GM06990 (cell line): ENCODE data around the gene TBC1D2.
"Not testable (repeated sequence)": the region's sequence is repeated elsewhere in the genome, so short reads cannot be mapped to it uniquely, and the experiment has no call there.

Experiments used
- DNase-seq: peaks from one replicate; pipeline ENCODE4 v3.0.0-alpha.2; 2011; ENCODE audit not compliant: insufficient read length; ENCODE audit errors: extremely low read depth
- H3K27me3 ChIP-seq: replicated peaks from 2 replicates; pipeline ENCODE4 v1.6.0; 2011; ENCODE audit warnings: low read length; ENCODE audit not compliant: control insufficient read depth, insufficient read depth
- H3K36me3 ChIP-seq: 2 replicates; pipeline ENCODE4 v1.5.1; 2011; ENCODE audit warnings: low read length; ENCODE audit not compliant: control insufficient read depth, insufficient read depth
- H3K4me3 ChIP-seq: replicated peaks from 2 replicates; pipeline ENCODE4 v1.5.1; 2011; ENCODE audit warnings: low read depth, mild to moderate bottlenecking, control low read depth, low read length
- TF ChIP-seq, protein P1 (sequence below): IDR thresholded peaks from 2 replicates; pipeline ENCODE4 v1.5.1; 2011; ENCODE audit warnings: low read length, control low read depth, mild to moderate bottlenecking, inconsistent platforms; ENCODE audit not compliant: insufficient read depth, poor library complexity, severe bottlenecking

TBC1D2 gene

DNA sequence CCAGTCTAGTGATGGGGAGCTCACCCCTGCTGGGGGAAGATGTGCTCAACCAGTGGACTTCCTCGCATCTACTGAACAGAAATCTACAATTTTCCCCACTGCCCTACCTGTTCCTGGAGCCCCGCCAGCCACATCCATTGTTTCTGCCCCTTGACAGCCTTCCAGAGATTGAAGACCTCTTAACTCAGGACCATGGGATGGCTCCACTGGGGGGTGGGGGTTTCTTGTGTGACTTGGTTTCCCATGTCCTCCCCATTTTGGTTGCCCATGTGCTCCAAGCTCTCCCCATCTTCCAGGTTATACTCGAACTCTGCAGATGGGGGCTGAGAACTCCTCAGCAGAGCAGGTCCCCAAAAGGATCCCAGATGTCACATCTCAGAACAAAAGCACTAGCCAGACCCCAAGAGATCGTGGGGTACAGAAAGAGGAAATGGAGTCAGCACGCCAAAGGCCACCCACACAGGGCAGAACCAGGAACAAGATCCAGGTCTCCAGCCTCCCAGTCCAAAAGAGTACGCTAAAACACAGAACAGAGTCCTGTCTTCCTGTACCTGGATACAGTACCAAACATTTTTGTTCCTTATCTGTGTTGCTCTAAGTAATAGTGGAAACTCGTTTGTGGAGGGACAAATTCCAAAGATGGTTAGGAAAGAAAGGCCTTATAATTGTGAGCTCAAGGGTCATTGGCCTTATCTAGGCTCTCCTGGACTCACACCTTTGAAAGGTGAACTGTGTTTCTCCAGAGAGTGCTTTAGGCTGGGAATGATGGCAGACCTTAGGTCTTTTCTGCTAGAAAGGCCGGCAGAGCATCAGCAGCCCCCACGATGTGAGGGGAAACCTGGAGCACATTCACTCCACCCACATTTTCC, 78.8 kb downstream of the TBC1D2 start:
- H3K4me3 ChIP-seq: no peak overlapping the region
- TF ChIP-seq, protein P1, sequence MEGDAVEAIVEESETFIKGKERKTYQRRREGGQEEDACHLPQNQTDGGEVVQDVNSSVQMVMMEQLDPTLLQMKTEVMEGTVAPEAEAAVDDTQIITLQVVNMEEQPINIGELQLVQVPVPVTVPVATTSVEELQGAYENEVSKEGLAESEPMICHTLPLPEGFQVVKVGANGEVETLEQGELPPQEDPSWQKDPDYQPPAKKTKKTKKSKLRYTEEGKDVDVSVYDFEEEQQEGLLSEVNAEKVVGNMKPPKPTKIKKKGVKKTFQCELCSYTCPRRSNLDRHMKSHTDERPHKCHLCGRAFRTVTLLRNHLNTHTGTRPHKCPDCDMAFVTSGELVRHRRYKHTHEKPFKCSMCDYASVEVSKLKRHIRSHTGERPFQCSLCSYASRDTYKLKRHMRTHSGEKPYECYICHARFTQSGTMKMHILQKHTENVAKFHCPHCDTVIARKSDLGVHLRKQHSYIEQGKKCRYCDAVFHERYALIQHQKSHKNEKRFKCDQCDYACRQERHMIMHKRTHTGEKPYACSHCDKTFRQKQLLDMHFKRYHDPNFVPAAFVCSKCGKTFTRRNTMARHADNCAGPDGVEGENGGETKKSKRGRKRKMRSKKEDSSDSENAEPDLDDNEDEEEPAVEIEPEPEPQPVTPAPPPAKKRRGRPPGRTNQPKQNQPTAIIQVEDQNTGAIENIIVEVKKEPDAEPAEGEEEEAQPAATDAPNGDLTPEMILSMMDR: no peak

DNA sequence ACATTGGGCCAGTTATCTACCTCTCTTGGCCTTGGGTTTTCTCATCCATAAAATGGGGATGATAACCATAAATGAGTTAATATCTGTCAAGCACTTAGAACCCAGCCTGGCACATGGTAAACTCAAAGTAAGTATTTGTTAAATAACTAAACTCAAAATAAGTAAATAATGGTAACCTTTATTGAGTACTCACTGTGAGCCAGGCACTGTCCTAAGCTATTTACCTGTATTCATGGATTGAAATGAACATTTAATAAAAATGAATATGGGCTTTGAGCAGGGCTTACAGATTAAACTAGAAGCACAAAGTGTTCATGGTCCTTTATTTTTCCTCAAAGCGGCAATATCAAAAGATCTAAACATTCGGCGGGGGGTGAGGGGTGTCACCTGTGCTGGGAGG, 79.7 kb downstream of the TBC1D2 start:
- DNase-seq: no peak
- TF ChIP-seq, protein P1: no peak
- Histone ChIP-seq H3K27me3 (no peaks in the 10 kb centered on the region), H3K36me3 (no peaks in the 10 kb centered on the region), H3K4me3 (no peak overlapping the region)

More for the DNA sequence above, 78.8 kb downstream of the TBC1D2 start:
- no peak for DNase-seq
- no peaks in the 10 kb centered on the region for H3K36me3 ChIP-seq
- no peaks in the 10 kb centered on the region for H3K27me3 ChIP-seq

- TF ChIP-seq, protein P1: no peak
- no peak for DNase-seq
- no peaks in the 10 kb centered on the region for H3K36me3 ChIP-seq
These were observed 80.3 kb downstream of the TBC1D2 start for GRCh38 chr9:98175028-98175569.

GRCh38 chr9:98174502-98174918, 80.9 kb downstream of the TBC1D2 start:
- H3K4me3 ChIP-seq, H3K27me3 ChIP-seq, H3K36me3 ChIP-seq, DNase-seq: not testable (repeated sequence)

More at GRCh38 chr9:98175028-98175569, 80.3 kb downstream of the TBC1D2 start:
- no peaks in the 10 kb centered on the region for H3K27me3 ChIP-seq
- no peak overlapping the region for H3K4me3 ChIP-seq

GRCh38 chr9:98173181-98173580, 82.3 kb downstream of the TBC1D2 start:
- DNase-seq: no peak
- no peaks in the 10 kb centered on the region for H3K36me3 ChIP-seq
- TF ChIP-seq, protein P1: no peak
- H3K4me3 ChIP-seq: no peak overlapping the region
- no peaks in the 10 kb centered on the region for H3K27me3 ChIP-seq

GRCh38 chr9:98172604-98173003, 82.8 kb downstream of the TBC1D2 start:
- TF ChIP-seq, protein P1: no peak
- DNase-seq: no peak
- no peak overlapping the region for H3K4me3 ChIP-seq
- no peaks in the 10 kb centered on the region for H3K36me3 ChIP-seq
- no peaks in the 10 kb centered on the region for H3K27me3 ChIP-seq
